ENCODE measurements around the gene PCNX2.

DNA sequence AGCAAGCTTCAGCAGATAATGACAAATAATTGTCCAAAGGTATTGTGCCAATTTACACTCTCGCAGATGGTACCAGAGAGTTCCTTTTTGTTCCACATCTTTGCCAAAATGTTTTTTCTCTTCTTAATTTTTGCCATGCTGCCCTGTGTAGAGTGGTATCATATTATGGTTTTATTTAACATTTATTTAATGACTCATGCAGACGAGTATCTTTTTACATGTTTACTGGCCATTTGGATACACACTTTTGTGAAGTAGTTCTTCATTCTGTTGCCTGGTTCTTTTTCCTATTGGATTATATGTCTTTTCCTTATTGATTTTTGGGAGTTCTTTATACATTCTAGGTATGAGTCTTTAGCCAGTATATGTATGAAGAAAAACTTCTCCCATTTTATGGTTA lies 151.1 kb downstream of the PCNX2 start:
- TF ChIP-seq, protein P1, sequence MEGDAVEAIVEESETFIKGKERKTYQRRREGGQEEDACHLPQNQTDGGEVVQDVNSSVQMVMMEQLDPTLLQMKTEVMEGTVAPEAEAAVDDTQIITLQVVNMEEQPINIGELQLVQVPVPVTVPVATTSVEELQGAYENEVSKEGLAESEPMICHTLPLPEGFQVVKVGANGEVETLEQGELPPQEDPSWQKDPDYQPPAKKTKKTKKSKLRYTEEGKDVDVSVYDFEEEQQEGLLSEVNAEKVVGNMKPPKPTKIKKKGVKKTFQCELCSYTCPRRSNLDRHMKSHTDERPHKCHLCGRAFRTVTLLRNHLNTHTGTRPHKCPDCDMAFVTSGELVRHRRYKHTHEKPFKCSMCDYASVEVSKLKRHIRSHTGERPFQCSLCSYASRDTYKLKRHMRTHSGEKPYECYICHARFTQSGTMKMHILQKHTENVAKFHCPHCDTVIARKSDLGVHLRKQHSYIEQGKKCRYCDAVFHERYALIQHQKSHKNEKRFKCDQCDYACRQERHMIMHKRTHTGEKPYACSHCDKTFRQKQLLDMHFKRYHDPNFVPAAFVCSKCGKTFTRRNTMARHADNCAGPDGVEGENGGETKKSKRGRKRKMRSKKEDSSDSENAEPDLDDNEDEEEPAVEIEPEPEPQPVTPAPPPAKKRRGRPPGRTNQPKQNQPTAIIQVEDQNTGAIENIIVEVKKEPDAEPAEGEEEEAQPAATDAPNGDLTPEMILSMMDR (IDR thresholded peaks at IDR 0.05), result no peak
- no peak for TF ChIP-seq EZH2 (IDR thresholded peaks at IDR 0.05; ENCODE audit: borderline replicate concordance, insufficient read depth, low read depth, low read length, poor library complexity, severe bottlenecking)

Measured in B cell (primary cell).